ENCODE data around the gene TTC9C.

DNA sequence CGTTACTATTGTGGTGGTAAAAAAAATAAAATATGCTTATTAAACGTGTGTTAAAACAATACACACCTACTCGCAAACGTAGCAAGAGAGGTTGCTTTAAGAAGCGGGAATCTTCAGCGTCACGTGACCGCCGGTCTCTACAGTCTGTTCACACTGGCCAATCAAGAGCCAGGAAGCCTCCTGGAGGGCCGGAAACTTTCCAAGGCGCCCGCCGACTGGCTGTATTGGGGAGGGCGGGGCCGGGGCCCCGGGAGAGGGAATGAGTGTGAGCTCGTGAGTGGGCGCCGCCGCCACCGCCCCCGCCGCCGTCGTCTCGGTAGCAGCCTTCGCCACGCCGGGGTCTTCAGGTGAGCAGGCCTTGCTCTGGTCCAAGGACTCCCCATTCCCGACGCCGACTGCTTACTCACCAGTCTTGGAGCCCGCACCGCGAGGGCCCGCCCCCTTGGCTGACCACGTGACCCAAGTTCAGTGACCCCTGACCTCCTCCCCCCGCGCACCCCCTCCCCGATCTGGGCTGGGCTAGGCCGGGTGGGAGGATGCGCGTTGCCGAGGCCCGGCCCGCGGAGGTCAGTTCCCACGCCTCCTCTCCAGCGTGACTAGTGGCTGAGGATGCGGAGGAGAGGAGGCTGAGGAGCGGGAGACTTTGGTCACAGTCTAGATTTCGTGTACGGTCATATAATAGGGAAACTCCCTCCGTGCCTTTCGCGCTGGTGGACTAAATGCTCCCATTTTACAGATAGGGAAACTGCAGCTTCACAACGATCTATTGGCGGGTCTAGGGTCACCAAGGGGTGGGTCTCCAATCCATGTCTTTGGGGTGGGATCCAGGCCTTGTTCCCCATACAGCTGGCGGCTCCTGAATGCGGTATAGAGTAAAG is 43.1 kb downstream of the TTC9C start, which contains the start of gene TAF6L:
- TF ChIP-seq EZH2 (IDR thresholded peaks at IDR 0.05; ENCODE audit: borderline replicate concordance, low read depth, low read length, severe bottlenecking): no peak
- TF ChIP-seq, protein P1, sequence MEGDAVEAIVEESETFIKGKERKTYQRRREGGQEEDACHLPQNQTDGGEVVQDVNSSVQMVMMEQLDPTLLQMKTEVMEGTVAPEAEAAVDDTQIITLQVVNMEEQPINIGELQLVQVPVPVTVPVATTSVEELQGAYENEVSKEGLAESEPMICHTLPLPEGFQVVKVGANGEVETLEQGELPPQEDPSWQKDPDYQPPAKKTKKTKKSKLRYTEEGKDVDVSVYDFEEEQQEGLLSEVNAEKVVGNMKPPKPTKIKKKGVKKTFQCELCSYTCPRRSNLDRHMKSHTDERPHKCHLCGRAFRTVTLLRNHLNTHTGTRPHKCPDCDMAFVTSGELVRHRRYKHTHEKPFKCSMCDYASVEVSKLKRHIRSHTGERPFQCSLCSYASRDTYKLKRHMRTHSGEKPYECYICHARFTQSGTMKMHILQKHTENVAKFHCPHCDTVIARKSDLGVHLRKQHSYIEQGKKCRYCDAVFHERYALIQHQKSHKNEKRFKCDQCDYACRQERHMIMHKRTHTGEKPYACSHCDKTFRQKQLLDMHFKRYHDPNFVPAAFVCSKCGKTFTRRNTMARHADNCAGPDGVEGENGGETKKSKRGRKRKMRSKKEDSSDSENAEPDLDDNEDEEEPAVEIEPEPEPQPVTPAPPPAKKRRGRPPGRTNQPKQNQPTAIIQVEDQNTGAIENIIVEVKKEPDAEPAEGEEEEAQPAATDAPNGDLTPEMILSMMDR (IDR thresholded peaks at IDR 0.05; ENCODE audit: extremely low read depth in 1 of 2, insufficient read depth in 1 of 2, low read depth in 1 of 2, low read length in 2 of 2): no peak
- peak; percentile 74 for TF ChIP-seq POLR2A (IDR thresholded peaks at IDR 0.05; ENCODE audit: low read depth, low read length)
- peak; percentile 89 for TF ChIP-seq POLR2AphosphoS5 (IDR thresholded peaks at IDR 0.05; ENCODE audit: insufficient read depth, low read depth, low read length)
